Measurements from ENCODE around the gene TIMELESS. TPM values are rescaled to one million over a fixed set of nuclear protein-coding genes. Genes with fewer than 3 reads are reported as not detected.

Gene TIMELESS
- total and polyA plus RNA-seq, 9 of the 15 experiments (the other 6 are each of a cell fraction or from before 2014, with no cell fraction given), result 11.9 to 59.2 (median 35.8) TPM

GRCh38 chr12:56437430-56438176 is 11.6 kb downstream of the TIMELESS start (continued):
- TF ChIP-seq, protein P1, sequence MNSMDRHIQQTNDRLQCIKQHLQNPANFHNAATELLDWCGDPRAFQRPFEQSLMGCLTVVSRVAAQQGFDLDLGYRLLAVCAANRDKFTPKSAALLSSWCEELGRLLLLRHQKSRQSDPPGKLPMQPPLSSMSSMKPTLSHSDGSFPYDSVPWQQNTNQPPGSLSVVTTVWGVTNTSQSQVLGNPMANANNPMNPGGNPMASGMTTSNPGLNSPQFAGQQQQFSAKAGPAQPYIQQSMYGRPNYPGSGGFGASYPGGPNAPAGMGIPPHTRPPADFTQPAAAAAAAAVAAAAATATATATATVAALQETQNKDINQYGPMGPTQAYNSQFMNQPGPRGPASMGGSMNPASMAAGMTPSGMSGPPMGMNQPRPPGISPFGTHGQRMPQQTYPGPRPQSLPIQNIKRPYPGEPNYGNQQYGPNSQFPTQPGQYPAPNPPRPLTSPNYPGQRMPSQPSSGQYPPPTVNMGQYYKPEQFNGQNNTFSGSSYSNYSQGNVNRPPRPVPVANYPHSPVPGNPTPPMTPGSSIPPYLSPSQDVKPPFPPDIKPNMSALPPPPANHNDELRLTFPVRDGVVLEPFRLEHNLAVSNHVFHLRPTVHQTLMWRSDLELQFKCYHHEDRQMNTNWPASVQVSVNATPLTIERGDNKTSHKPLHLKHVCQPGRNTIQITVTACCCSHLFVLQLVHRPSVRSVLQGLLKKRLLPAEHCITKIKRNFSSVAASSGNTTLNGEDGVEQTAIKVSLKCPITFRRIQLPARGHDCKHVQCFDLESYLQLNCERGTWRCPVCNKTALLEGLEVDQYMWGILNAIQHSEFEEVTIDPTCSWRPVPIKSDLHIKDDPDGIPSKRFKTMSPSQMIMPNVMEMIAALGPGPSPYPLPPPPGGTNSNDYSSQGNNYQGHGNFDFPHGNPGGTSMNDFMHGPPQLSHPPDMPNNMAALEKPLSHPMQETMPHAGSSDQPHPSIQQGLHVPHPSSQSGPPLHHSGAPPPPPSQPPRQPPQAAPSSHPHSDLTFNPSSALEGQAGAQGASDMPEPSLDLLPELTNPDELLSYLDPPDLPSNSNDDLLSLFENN (IDR thresholded peaks at IDR 0.05; ENCODE audit: low read depth in 2 of 2, low read length in 2 of 2), result peak in 1 of 2 experiments; percentile 55; a peak in 1 of 4 replicates
- no peak for TF ChIP-seq KAT8 (IDR thresholded peaks at IDR 0.05; ENCODE audit: low read depth)
- peak; percentile 91; the same call in 1 of the 2 replicates for TF ChIP-seq ARID3A (IDR thresholded peaks at IDR 0.05; ENCODE audit: borderline replicate concordance, low read depth, low read length)
- no peak; the same call in 1 of the 2 replicates for TF ChIP-seq TRIM25 (IDR thresholded peaks at IDR 0.05; ENCODE audit: borderline replicate concordance)
- no peak for TF ChIP-seq FOXP1 (CRISPR knock-in tag; IDR thresholded peaks at IDR 0.05)
- peak; percentile 22; the same call in 1 of the 2 replicates for TF ChIP-seq GABPA (tag; conservative IDR thresholded peaks at IDR 0.05; ENCODE audit: low read depth)
- no peak for TF ChIP-seq PRPF4 (IDR thresholded peaks at IDR 0.05; ENCODE audit: insufficient read depth, low read depth, low read length, poor library complexity, severe bottlenecking)
- peak; percentile 53 for TF ChIP-seq ATF3 (IDR thresholded peaks at IDR 0.05)
- no peak for TF ChIP-seq ATF3 (CRISPR knock-in tag; conservative IDR thresholded peaks at IDR 0.05)
- TF ChIP-seq ILK (tag; IDR thresholded peaks at IDR 0.05; ENCODE audit: borderline replicate concordance, low read depth), result no peak
- peak; percentile 53 for TF ChIP-seq TAL1 (IDR thresholded peaks at IDR 0.05)
- TF ChIP-seq ZZZ3 (IDR thresholded peaks at IDR 0.05), result no peak
- peak; percentile 64 to 72 for TF ChIP-seq FOXK2 (conservative IDR thresholded peaks at IDR 0.05 in 1 of 2, IDR thresholded peaks at IDR 0.05 in 1 of 2; ENCODE audit: low read depth in 2 of 2)
- no peak for TF ChIP-seq HIVEP1 (CRISPR knock-in tag; IDR thresholded peaks at IDR 0.05)
- TF ChIP-seq, protein P2, sequence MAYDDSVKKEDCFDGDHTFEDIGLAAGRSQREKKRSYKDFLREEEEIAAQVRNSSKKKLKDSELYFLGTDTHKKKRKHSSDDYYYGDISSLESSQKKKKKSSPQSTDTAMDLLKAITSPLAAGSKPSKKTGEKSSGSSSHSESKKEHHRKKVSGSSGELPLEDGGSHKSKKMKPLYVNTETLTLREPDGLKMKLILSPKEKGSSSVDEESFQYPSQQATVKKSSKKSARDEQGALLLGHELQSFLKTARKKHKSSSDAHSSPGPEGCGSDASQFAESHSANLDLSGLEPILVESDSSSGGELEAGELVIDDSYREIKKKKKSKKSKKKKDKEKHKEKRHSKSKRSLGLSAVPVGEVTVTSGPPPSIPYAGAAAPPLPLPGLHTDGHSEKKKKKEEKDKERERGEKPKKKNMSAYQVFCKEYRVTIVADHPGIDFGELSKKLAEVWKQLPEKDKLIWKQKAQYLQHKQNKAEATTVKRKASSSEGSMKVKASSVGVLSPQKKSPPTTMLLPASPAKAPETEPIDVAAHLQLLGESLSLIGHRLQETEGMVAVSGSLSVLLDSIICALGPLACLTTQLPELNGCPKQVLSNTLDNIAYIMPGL (CRISPR knock-in tag; IDR thresholded peaks at IDR 0.05), result no peak
